ENCODE data around the gene SH3RF1.

Gene SH3RF1

GRCh38 chr4:169274033-169274432 is 3.3 kb upstream of the SH3RF1 start:
- no peak for DNase-seq

- no peak for DNase-seq
Observed at GRCh38 chr4:169272265-169272886, 1.6 kb upstream of the SH3RF1 start.

- DNase-seq, result no peak
Observed at GRCh38 chr4:169271692-169272007, 894 bp upstream of the SH3RF1 start.

- peak; percentile 52 for DNase-seq
Observed at GRCh38 chr4:169269916-169270809, 593 bp downstream of the SH3RF1 start.

GRCh38 chr4:169268951-169269760 is 1.6 kb downstream of the SH3RF1 start:
- DNase-seq, result no peak

GRCh38 chr4:169267070-169267469 is 3.7 kb downstream of the SH3RF1 start:
- DNase-seq, result no peak

- no peak for DNase-seq
Observed at GRCh38 chr4:169266661-169267060, 4.1 kb downstream of the SH3RF1 start.

- DNase-seq, result no peak
Observed at GRCh38 chr4:169266081-169266480, 4.7 kb downstream of the SH3RF1 start.

GRCh38 chr4:169263791-169264392 is 6.9 kb downstream of the SH3RF1 start:
- no peak for DNase-seq

GRCh38 chr4:169260217-169260866 is 10.4 kb downstream of the SH3RF1 start:
- no peak for DNase-seq

- no peak for DNase-seq
Observed at GRCh38 chr4:169259271-169259670, 11.5 kb downstream of the SH3RF1 start.

- no peak for DNase-seq
Observed at GRCh38 chr4:169258141-169258540, 12.6 kb downstream of the SH3RF1 start.

- no peak for DNase-seq
Observed at GRCh38 chr4:169256856-169257761, 13.6 kb downstream of the SH3RF1 start.

- DNase-seq, result no peak
Observed at GRCh38 chr4:169256101-169256612, 14.6 kb downstream of the SH3RF1 start.

- DNase-seq, result no peak
Observed at GRCh38 chr4:169254546-169254983, 16.2 kb downstream of the SH3RF1 start.

GRCh38 chr4:169253904-169254303 is 16.9 kb downstream of the SH3RF1 start:
- no peak for DNase-seq

- DNase-seq, result no peak
Observed at GRCh38 chr4:169253113-169253671, 17.6 kb downstream of the SH3RF1 start.

GRCh38 chr4:169252339-169253112 is 18.2 kb downstream of the SH3RF1 start:
- no peak for DNase-seq

GRCh38 chr4:169251291-169252235 is 19.2 kb downstream of the SH3RF1 start:
- no peak for DNase-seq
